Measurements from ENCODE around the gene RERE. TPM values are rescaled to one million over a fixed set of nuclear protein-coding genes. Genes with fewer than 3 reads are reported as not detected.
A peak's percentile ranks its signal among the peaks of the same experiment; 100 is the strongest.

Gene RERE
- total RNA-seq, 2 experiments from 2014 or later = 73.1 to 211 TPM

- Histone ChIP-seq H3K79me2 (ENCODE audit: insufficient read depth, low read depth, low read length) (no peaks in the 10 kb centered on the region), H4K20me1 (ENCODE audit: insufficient read depth, low read length) (no peaks in the 10 kb centered on the region), H3K27ac (ENCODE audit: low read depth, low read length, poor library complexity, severe bottlenecking) (no peak overlapping the region), H3K9me3 (ENCODE audit: low read length) (no peaks in the 10 kb centered on the region), H3K4me1 (ENCODE audit: insufficient read depth, low read length, poor library complexity, severe bottlenecking) (peaks cover 12% of the 10 kb centered on the region), H3K9me2 (ENCODE audit: insufficient read depth, low read length) (no peaks in the 10 kb centered on the region), H3K4me3 (ENCODE audit: low read depth, low read length, poor library complexity, severe bottlenecking) (no peak overlapping the region), H3K4me2 (ENCODE audit: low read length) (no peak overlapping the region), H2AFZ (ENCODE audit: low read length) (no peak overlapping the region), H3K36me3 (ENCODE audit: insufficient read depth, low read length) (no peaks in the 10 kb centered on the region)
- ChIA-PET POLR2A (interaction anchor here (0.6 to 0.7 kb wide), 2 partner anchors 21 to 65 kb away, joined by 3 to 6 read pairs; no protein-coding TSS in a partner anchor), CTCF (ENCODE audit: unreplicated experiment) (no interaction called here)
- BruUV-seq (replicated peaks) = no TSS peak
- intact Hi-C loops (cut with micrococcal nuclease; ENCODE audit: unreplicated experiment) = no loop called here
- DNase-seq (ENCODE audit: low spot score) = no peak
- TF ChIP-seq EZH2phosphoT487 (IDR thresholded peaks at IDR 0.05; ENCODE audit: borderline replicate concordance, low read depth, low read length) (no peak), CTCF (conservative IDR thresholded peaks at IDR 0.05; ENCODE audit: low read length) (no peak)
These were observed 209.5 kb downstream of the RERE start for GRCh38 chr1:8607906-8608305.

GRCh38 chr1:8604041-8604945, 213.1 kb downstream of the RERE start:
- no TSS peak for BruUV-seq (replicated peaks)
- no peak for TF ChIP-seq EZH2phosphoT487 (IDR thresholded peaks at IDR 0.05; ENCODE audit: borderline replicate concordance, low read depth, low read length)
- no peak for TF ChIP-seq CTCF (conservative IDR thresholded peaks at IDR 0.05; ENCODE audit: low read length)
- Histone ChIP-seq H3K9me2 (ENCODE audit: insufficient read depth, low read length) (no peaks in the 10 kb centered on the region), H3K36me3 (ENCODE audit: insufficient read depth, low read length) (peaks cover 3% of the 10 kb centered on the region; the same call in 1 of the 2 replicates), H3K27ac (ENCODE audit: low read depth, low read length, poor library complexity, severe bottlenecking) (no peak overlapping the region), H3K9me3 (ENCODE audit: low read length) (no peaks in the 10 kb centered on the region), H3K4me1 (ENCODE audit: insufficient read depth, low read length, poor library complexity, severe bottlenecking) (peaks cover 18% of the 10 kb centered on the region), H2AFZ (ENCODE audit: low read length) (no peak overlapping the region), H4K20me1 (ENCODE audit: insufficient read depth, low read length) (no peaks in the 10 kb centered on the region), H3K79me2 (ENCODE audit: insufficient read depth, low read depth, low read length) (no peaks in the 10 kb centered on the region), H3K4me3 (ENCODE audit: low read depth, low read length, poor library complexity, severe bottlenecking) (no peak overlapping the region), H3K4me2 (ENCODE audit: low read length) (peak overlapping the region; percentile 30; the same call in 1 of the 2 replicates)
- DNase-seq (ENCODE audit: low spot score) = no peak
- ChIA-PET CTCF (ENCODE audit: unreplicated experiment) (no interaction called here), POLR2A (no interaction called here)
- intact Hi-C loops (cut with micrococcal nuclease; ENCODE audit: unreplicated experiment) = no loop called here

- Histone ChIP-seq H3K4me1 (ENCODE audit: insufficient read depth, low read length, poor library complexity, severe bottlenecking) (peaks cover 18% of the 10 kb centered on the region), H3K79me2 (ENCODE audit: insufficient read depth, low read depth, low read length) (no peaks in the 10 kb centered on the region), H3K27ac (ENCODE audit: low read depth, low read length, poor library complexity, severe bottlenecking) (no peak overlapping the region), H2AFZ (ENCODE audit: low read length) (no peak overlapping the region), H3K4me2 (ENCODE audit: low read length) (no peak overlapping the region), H3K36me3 (ENCODE audit: insufficient read depth, low read length) (peaks cover 3% of the 10 kb centered on the region; the same call in 1 of the 2 replicates), H3K9me3 (ENCODE audit: low read length) (no peaks in the 10 kb centered on the region), H3K4me3 (ENCODE audit: low read depth, low read length, poor library complexity, severe bottlenecking) (no peak overlapping the region), H3K9me2 (ENCODE audit: insufficient read depth, low read length) (no peaks in the 10 kb centered on the region), H4K20me1 (ENCODE audit: insufficient read depth, low read length) (no peaks in the 10 kb centered on the region)
- CTCF ChIA-PET (ENCODE audit: unreplicated experiment) = no interaction called here
- TF ChIP-seq CTCF (conservative IDR thresholded peaks at IDR 0.05; ENCODE audit: low read length) (no peak), EZH2phosphoT487 (IDR thresholded peaks at IDR 0.05; ENCODE audit: borderline replicate concordance, low read depth, low read length) (no peak)
- BruUV-seq (replicated peaks) = no TSS peak
- POLR2A ChIA-PET = interaction anchor here (0.9 kb wide), 1 partner anchor 18 kb away, joined by 3 read pairs; no protein-coding TSS in a partner anchor
- no peak for DNase-seq (ENCODE audit: low spot score)
- intact Hi-C loops (cut with micrococcal nuclease; ENCODE audit: unreplicated experiment) = no loop called here
These were observed 214.2 kb downstream of the RERE start for GRCh38 chr1:8603220-8603616.

All from OCI-LY7 (cell line).